H4 (cell line): ENCODE measurements around the gene ANKRD6. TPM values are rescaled to one million over a fixed set of nuclear protein-coding genes. Genes with fewer than 3 reads are reported as not detected.

Experiments
- DNase-seq: peaks from one replicate; pipeline ENCODE4 v3.0.0-alpha.2; 2015; ENCODE audit warnings: low spot score
- total RNA-seq: library from RNA; depleted of rRNA; stranded (reverse); fragments of >200 nt; shearing (Covaris generic); gene quantifications from 2 replicates; pipeline ENCODE4 v1.2.3, GENCODE V29; 2014

ANKRD6 gene
- total RNA-seq, 1 experiment from 2014 or later: 3.4 TPM

DNA sequence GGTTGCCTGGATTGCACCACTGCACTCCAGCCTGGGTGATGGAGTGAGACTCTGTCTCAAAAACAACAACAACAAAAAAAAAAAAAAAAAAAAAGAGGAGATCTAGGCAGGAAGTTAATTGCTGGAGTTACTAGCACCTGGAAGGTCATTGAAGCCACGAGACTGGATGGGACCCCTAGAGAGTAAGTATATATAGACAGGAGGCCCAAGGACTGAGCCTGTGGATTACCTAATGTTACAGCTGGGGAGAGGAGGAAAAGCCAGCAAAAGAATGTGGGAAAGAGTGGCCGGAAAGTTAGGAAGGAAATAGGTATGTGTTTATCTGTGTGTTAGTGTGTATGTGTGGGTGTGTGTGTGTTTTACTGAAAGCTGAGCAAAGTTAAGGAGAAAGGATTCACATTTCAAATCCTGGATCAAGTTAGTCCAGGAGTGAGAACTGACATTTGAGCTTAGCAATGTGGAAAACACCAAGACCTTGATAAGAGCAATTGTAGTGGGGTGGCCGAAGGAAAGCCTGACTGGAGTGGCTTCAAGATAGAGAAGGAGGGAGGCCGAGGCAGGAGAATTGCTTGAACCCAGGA lies 38.4 kb downstream of the ANKRD6 start:
- DNase-seq: no peak

DNA sequence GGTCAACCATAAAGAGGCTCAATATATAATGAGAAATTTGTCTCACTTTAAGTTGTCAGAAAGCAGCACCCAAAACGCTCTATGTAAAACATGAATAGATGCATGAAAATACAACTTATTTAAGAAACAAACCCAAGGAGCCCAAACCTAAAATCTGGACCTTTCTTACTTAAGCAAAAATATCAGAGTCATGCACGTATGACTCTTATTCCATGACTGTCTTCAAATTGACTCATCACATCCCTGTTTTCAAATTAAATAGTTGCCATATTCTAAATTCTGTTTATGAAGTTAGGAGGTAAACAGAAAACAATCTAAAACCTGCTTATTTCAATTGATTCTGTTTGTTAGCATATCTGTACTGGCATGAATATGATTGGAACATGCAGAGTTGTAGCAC lies 42.1 kb downstream of the ANKRD6 start:
- no peak for DNase-seq

DNA sequence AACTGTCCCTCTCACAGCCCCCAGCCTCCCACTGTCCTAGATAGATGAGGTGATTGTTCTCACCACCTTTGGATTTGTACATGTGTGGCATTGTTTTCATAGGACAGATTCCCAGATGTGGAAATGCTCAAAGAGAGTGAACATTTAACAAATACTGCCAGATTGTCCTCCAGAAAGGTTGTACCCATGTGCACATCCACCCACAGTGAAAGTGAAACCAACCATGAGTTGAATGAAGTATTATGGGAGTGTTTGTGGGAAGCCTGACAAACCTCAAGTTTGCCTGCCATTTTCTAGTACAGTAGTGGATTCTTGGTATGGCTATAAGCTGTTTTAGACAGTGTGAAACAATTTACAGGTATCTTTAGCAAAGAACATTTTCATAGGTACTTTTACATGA lies 42.7 kb downstream of the ANKRD6 start:
- DNase-seq: peak; percentile 28

GRCh38 chr6:89479897-89480296 lies 46.9 kb downstream of the ANKRD6 start:
- DNase-seq: no peak

DNA sequence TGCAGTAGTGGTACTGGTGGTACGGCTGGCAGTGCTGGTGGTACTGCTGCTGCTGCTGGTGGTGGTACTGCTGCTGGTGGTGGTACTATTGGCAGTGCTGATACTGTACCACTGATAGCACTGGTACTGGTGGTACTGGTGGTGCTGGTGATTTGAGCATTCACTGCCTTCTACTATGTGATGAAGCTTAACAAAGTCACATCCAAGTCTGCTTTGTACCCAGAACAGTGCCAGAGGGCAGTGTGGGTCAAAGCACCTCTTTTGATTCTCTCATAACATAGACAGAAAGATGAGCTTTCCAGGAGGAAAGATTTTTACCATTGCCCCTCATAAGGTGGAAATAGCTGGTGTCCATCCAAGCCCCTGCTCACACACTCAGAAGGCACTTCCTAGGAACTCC lies 48.7 kb downstream of the ANKRD6 start:
- no peak for DNase-seq

DNA sequence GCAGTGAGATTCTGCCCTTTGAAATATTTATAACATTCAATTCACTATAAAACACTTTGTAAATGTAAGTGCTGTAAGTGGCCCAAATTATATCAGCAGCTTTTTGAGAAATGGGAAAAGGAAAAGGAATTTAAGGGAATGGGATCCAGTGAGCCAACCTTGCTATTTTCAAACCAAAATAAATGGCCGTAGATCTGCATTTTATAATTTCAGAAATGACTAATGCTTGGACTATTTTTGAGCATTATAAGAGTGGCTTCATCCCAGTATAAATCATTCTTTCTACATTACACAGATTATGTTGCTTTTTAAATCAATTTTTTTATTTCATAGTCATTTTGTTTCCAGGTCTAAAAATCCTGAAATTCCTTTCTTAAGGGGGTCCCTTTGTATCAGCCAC lies 49.2 kb downstream of the ANKRD6 start:
- no peak for DNase-seq

DNA sequence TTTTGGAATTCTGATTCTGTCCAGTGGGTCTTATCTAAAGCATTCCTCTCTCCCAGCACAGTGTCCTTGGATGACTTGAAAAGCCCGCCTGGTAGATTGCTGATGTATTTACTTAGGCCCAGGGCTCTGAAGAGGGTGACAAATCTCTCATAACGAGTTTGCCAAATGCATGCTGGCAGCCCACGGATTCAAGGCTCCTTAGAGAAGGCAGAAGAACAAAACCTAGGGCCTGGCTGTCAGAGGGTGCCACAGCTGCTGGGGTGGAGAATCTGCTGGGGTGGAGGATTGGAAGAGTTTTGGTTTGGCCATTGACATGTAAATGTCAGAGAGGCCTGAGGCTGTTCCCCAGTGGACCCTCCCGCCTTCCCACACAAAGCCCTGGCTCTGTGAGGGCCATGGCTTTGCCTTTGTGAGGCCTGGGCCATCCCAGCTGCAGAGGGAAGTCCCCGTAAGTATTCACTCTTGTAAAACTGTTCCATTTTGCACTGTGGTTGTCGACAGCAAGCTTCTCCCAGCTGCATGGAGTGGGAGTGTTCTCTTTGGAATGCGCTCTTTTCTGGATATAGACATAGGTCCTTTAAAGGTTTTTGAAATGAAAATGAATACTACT lies 50.3 kb downstream of the ANKRD6 start:
- DNase-seq: no peak

- no peak for DNase-seq
Observed at GRCh38 chr6:89485320-89485719, 52.4 kb downstream of the ANKRD6 start.

GRCh38 chr6:89487864-89488263 lies 54.9 kb downstream of the ANKRD6 start:
- no peak for DNase-seq

DNA sequence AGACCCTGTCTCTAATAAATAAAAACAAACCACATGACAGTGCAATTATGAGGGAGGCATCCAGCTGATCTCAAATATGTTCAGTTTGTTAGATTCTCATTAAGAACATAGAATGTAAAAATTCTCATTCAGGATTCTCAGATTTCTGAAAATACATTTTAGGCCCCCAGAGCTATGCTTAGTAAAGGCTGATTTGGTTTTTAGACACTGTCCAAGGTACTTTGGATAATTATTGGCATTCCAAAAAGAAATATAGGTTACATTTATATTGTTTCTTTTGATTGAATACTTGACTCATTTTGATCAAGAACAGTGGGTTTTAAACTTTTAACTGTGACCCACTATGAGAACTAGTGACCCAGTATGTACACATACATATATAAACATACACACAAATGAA lies 55.5 kb downstream of the ANKRD6 start:
- no peak for DNase-seq

GRCh38 chr6:89489078-89489477 lies 56.1 kb downstream of the ANKRD6 start:
- DNase-seq: no peak

- no peak for DNase-seq
Observed at GRCh38 chr6:89492025-89492640, 59.2 kb downstream of the ANKRD6 start.

DNA sequence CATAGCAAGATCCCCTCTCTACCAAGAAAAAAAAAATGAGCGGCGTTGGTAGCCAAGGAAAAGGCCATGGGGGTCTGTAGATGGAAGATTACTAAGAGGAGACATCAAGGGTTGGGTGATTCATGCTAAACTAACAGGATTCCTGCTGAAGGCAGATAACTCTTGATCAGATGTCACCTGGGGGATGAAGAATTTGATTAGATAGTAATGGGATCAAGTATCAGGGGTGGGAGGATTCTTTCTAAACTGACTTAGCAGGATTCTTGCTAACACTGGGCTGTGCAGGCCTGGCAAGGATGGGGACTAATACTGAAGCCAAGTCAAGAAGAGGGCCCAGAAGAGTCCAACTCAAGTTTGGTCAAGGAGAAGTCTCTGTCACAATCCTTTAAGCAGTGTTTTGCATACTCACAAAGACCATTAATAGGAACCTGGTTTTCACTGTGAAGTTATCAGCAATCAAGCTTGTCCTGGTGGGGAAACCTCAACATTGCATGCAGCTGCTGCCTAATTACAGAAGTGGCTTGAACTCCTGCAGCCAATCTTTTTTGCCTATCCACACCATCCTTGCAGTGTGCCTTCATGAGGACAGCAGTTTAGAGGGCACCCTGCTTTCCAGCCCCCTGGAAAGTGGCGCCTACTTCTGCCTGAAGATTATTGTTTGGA lies 61.3 kb downstream of the ANKRD6 start:
- DNase-seq: no peak

GRCh38 chr6:89495961-89496535 lies 63.1 kb downstream of the ANKRD6 start:
- no peak for DNase-seq

DNA sequence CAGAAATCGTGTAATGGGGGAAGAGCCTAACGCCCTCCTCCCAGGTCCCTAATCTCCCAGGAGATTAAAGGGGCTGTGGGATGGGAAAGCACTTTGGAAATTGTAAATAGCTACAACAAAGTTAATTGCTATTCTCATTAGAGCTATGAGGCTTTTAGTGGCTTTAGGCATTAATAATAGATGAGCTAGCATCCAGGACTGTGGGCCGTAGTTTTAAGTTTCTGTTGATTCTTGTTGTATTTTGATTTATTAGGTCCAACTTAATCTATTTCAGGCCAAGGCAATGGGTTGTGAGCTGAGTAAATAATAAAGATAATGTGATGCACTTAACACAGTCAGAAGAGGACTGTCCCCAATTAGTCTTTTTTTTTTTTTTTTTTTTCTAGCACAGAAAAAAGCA lies 67.7 kb downstream of the ANKRD6 start:
- DNase-seq: no peak

DNA sequence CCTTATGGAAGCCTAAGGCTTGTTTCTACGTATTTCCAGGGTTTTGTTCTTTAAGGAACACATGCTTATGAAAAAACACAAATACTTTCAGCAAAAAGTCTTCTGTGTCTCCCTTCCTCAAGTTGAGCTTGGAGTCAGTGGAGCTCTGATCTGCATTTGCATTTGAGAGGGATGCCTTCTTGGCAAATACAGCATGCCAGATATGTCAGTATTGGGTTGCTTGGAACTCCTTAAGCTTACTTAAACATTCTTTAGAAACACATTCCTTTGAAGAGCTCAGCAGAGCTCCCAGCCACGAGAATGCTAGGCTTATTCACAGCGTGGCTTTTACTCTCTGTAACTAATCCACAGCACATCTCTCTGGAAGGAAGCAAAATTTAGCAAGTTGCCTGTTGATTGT lies 68.3 kb downstream of the ANKRD6 start:
- DNase-seq: no peak

DNA sequence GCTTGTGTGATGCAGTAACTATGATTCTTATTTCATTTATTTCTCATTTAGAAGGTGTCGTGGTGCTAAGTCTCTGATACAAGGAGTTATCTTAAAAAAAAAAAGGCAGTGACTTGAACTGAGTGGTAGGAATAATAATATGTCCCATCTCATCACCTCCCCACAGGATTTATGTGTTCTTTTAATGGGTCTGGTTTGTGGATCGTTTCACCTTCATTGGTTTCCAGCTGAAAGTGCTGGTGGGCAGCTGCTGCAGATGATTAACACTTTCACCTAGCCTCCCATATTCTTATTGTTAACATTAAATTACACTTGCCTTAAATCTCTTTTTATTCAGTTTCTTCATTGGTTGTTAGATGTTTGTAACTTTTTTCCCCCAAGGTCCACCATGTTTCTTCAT lies 68.8 kb downstream of the ANKRD6 start:
- DNase-seq: no peak

GRCh38 chr6:89503641-89504040 lies 70.7 kb downstream of the ANKRD6 start:
- no peak for DNase-seq

DNA sequence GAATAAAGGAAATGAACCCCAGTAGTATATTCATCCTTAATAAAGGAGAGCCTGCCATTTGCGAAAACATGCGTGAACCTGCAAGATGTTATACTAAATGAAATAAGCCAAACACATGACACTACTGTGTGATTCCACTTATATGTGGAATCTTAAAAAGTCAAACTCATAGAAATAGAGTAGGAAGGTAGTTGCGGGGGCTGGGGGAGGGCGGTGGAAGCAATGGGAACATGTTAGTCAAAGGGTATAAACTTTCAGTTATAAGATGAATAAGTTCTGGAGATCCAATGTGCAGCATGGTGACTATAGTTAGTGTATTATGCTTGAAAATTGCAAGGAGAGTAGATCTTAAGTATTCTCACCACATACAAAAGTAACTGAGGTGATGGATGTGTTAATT lies 72.9 kb downstream of the ANKRD6 start:
- no peak for DNase-seq

- no peak for DNase-seq
Observed at GRCh38 chr6:89506716-89507617, 74.0 kb downstream of the ANKRD6 start.

DNA sequence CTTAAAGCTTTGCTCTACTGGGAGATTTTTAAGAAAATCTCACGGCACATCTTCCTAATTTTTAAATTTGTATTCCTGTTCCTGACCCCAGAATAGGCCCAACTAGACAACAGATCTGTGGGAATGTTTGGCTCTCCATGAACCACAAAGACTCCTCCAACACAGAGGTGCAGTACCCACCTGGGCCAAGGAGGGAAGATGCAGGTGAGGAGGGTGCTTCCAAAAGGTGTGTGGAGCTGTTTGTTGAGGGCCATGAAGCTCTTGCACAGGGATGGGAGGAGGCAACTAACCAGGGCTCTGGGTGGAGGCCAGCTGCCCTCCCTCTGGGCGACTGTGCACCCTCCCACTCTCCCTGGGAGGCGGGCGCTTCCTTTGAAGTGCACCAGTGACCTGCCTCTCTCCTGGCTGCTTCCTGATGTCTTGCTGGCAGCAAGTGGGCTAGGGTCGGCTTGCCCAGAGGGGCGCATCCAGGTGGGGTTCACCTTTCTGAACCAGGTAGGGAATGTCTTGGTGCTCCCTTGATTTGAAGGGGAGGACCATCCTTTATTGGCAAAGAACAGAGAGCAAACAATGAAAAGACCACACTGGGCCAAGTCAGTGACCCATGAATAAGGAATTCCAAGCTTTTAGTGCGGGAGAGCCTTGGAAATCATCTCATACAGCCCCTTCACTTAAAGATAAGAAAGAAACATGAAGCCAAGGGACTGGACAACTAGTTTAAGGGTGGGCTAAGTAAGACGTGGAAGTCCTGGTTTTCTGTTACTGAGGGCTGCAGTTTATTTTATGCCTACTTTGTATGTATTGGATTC lies 76.0 kb downstream of the ANKRD6 start:
- no peak for DNase-seq
